ENCODE measurements around the gene PRND.

DNA sequence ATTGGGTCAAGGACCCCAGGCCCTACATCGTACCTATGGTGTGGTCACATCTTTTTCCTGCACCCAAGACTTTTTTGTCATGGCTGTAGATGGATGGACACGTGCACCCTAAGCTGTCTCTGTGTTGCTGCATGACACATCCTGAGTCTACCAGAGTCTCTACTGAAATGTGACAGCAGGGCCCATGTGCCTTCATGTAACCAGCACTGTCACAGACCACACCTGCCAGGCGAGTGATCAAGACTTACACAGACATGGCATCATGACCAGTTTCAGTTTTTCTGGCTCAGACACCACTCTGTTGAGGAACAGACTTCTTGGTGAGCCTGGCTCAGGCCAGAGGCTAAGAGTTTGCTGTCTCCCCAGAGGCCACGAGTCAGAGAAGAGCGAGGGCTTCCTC lies 7.6 kb downstream of the PRND start:
- no peak for TF ChIP-seq EP300 (IDR thresholded peaks at IDR 0.05; ENCODE audit: low read depth in 2 of 2, low read length in 2 of 2)
- TF ChIP-seq EP300 (CRISPR knock-in tag; IDR thresholded peaks at IDR 0.05; ENCODE audit: borderline replicate concordance), result no peak
- TF ChIP-seq, protein P1, sequence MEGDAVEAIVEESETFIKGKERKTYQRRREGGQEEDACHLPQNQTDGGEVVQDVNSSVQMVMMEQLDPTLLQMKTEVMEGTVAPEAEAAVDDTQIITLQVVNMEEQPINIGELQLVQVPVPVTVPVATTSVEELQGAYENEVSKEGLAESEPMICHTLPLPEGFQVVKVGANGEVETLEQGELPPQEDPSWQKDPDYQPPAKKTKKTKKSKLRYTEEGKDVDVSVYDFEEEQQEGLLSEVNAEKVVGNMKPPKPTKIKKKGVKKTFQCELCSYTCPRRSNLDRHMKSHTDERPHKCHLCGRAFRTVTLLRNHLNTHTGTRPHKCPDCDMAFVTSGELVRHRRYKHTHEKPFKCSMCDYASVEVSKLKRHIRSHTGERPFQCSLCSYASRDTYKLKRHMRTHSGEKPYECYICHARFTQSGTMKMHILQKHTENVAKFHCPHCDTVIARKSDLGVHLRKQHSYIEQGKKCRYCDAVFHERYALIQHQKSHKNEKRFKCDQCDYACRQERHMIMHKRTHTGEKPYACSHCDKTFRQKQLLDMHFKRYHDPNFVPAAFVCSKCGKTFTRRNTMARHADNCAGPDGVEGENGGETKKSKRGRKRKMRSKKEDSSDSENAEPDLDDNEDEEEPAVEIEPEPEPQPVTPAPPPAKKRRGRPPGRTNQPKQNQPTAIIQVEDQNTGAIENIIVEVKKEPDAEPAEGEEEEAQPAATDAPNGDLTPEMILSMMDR (CRISPR knock-in tag; IDR thresholded peaks at IDR 0.05), result no peak
- no peak for TF ChIP-seq JUN (CRISPR knock-in tag; IDR thresholded peaks at IDR 0.05)
- no peak for TF ChIP-seq CBFB (CRISPR knock-in tag; IDR thresholded peaks at IDR 0.05)
- TF ChIP-seq WIZ (CRISPR knock-in tag; IDR thresholded peaks at IDR 0.05), result no peak
- no peak for TF ChIP-seq NR2F6 (IDR thresholded peaks at IDR 0.05)
- TF ChIP-seq NR2F6 (CRISPR knock-in tag; IDR thresholded peaks at IDR 0.05), result no peak
- TF ChIP-seq, protein P2, sequence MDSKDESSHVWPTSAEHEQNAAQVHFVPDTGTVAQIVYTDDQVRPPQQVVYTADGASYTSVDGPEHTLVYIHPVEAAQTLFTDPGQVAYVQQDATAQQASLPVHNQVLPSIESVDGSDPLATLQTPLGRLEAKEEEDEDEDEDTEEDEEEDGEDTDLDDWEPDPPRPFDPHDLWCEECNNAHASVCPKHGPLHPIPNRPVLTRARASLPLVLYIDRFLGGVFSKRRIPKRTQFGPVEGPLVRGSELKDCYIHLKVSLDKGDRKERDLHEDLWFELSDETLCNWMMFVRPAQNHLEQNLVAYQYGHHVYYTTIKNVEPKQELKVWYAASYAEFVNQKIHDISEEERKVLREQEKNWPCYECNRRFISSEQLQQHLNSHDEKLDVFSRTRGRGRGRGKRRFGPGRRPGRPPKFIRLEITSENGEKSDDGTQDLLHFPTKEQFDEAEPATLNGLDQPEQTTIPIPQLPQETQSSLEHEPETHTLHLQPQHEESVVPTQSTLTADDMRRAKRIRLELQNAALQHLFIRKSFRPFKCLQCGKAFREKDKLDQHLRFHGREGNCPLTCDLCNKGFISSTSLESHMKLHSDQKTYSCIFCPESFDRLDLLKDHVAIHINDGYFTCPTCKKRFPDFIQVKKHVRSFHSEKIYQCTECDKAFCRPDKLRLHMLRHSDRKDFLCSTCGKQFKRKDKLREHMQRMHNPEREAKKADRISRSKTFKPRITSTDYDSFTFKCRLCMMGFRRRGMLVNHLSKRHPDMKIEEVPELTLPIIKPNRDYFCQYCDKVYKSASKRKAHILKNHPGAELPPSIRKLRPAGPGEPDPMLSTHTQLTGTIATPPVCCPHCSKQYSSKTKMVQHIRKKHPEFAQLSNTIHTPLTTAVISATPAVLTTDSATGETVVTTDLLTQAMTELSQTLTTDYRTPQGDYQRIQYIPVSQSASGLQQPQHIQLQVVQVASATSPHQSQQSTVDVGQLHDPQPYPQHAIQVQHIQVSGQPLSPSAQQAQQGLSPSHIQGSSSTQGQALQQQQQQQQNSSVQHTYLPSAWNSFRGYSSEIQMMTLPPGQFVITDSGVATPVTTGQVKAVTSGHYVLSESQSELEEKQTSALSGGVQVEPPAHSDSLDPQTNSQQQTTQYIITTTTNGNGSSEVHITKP (CRISPR knock-in tag; IDR thresholded peaks at IDR 0.05; ENCODE audit: low read depth), result no peak
- TF ChIP-seq MXI1 (IDR thresholded peaks at IDR 0.05; ENCODE audit: borderline replicate concordance, low read depth, low read length), result no peak
- TF ChIP-seq KLF11 (CRISPR knock-in tag; IDR thresholded peaks at IDR 0.05), result no peak
- TF ChIP-seq, protein P3, sequence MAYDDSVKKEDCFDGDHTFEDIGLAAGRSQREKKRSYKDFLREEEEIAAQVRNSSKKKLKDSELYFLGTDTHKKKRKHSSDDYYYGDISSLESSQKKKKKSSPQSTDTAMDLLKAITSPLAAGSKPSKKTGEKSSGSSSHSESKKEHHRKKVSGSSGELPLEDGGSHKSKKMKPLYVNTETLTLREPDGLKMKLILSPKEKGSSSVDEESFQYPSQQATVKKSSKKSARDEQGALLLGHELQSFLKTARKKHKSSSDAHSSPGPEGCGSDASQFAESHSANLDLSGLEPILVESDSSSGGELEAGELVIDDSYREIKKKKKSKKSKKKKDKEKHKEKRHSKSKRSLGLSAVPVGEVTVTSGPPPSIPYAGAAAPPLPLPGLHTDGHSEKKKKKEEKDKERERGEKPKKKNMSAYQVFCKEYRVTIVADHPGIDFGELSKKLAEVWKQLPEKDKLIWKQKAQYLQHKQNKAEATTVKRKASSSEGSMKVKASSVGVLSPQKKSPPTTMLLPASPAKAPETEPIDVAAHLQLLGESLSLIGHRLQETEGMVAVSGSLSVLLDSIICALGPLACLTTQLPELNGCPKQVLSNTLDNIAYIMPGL (CRISPR knock-in tag; IDR thresholded peaks at IDR 0.05; ENCODE audit: borderline replicate concordance in 1 of 2, low read depth in 1 of 2), result no peak
- TF ChIP-seq, protein P4, sequence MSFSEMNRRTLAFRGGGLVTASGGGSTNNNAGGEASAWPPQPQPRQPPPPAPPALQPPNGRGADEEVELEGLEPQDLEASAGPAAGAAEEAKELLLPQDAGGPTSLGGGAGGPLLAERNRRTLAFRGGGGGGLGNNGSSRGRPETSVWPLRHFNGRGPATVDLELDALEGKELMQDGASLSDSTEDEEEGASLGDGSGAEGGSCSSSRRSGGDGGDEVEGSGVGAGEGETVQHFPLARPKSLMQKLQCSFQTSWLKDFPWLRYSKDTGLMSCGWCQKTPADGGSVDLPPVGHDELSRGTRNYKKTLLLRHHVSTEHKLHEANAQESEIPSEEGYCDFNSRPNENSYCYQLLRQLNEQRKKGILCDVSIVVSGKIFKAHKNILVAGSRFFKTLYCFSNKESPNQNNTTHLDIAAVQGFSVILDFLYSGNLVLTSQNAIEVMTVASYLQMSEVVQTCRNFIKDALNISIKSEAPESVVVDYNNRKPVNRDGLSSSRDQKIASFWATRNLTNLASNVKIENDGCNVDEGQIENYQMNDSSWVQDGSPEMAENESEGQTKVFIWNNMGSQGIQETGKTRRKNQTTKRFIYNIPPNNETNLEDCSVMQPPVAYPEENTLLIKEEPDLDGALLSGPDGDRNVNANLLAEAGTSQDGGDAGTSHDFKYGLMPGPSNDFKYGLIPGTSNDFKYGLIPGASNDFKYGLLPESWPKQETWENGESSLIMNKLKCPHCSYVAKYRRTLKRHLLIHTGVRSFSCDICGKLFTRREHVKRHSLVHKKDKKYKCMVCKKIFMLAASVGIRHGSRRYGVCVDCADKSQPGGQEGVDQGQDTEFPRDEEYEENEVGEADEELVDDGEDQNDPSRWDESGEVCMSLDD (CRISPR knock-in tag; IDR thresholded peaks at IDR 0.05; ENCODE audit: borderline replicate concordance), result no peak
- TF ChIP-seq, protein P5, sequence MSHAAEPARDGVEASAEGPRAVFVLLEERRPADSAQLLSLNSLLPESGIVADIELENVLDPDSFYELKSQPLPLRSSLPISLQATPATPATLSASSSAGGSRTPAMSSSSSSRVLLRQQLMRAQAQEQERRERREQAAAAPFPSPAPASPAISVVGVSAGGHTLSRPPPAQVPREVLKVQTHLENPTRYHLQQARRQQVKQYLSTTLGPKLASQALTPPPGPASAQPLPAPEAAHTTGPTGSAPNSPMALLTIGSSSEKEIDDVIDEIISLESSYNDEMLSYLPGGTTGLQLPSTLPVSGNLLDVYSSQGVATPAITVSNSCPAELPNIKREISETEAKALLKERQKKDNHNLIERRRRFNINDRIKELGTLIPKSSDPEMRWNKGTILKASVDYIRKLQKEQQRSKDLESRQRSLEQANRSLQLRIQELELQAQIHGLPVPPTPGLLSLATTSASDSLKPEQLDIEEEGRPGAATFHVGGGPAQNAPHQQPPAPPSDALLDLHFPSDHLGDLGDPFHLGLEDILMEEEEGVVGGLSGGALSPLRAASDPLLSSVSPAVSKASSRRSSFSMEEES (CRISPR knock-in tag; IDR thresholded peaks at IDR 0.05), result no peak

Data from HepG2 (cell line).